Measurements from ENCODE around the gene TRIM49D2.
"Not testable (repeated sequence)": the region's sequence is repeated elsewhere in the genome, so short reads cannot be mapped to it uniquely, and the experiment has no call there.

TRIM49D2 gene

GRCh38 chr11:89923764-89924163 lies at the start of gene TRIM49D2:
Gene TRIM49D2, plus strand, starts transcription at chr11:89924064. Its CDS starts 2,698 bp downstream, at chr11:89926762.
- DNase-seq = not testable (repeated sequence)

GRCh38 chr11:89877511-89877910 lies 46.4 kb upstream of the TRIM49D2 start:
- DNase-seq = not testable (repeated sequence)

GRCh38 chr11:89893245-89893644 lies 30.6 kb upstream of the TRIM49D2 start:
- DNase-seq = not testable (repeated sequence)

GRCh38 chr11:89900809-89901208 lies 23.1 kb upstream of the TRIM49D2 start:
- not testable (repeated sequence) for DNase-seq

GRCh38 chr11:89922195-89922660 lies 1.6 kb upstream of the TRIM49D2 start, which contains the start of gene TRIM49D1:
Gene TRIM49D1, minus strand, starts transcription at chr11:89922245. Its CDS starts 4,535 bp downstream, at chr11:89917710.
- no peak for DNase-seq

- not testable (repeated sequence) for DNase-seq
Observed at GRCh38 chr11:89960833-89961232, 37.0 kb downstream of the TRIM49D2 start.

GRCh38 chr11:89965737-89966136 lies 41.9 kb downstream of the TRIM49D2 start, which contains the start of gene TRIM64:
Gene TRIM64, plus strand, starts transcription at chr11:89966037. Its CDS starts 2,467 bp downstream, at chr11:89968504.
- DNase-seq = not testable (repeated sequence)

Data from anterior cingulate cortex (tissue), 58 donors.